ENCODE data around the gene ADGRG3. TPM values are rescaled to one million over a fixed set of nuclear protein-coding genes. Genes with fewer than 3 reads are reported as not detected.

Gene ADGRG3
- total and polyA plus RNA-seq, 2 experiments from 2014 or later: not detected

GRCh38 chr16:57679767-57680482 lies 11.8 kb downstream of the ADGRG3 start:
- H3K9me3 ChIP-seq (ENCODE audit: low read depth): no peaks in the 10 kb centered on the region
- H3K9ac ChIP-seq: no peak overlapping the region
- WGBS, 2 experiments (ENCODE audit: low coverage in 1 of 2, low lambda C conversion rate in 2 of 2, missing lambda C conversion rate in 2 of 2): 62 to 79% methylated on average over 4 to 7 of the region's 7 CpGs
- H4K20me1 ChIP-seq (ENCODE audit: insufficient read depth): no peaks in the 10 kb centered on the region
- TF ChIP-seq EZH2phosphoT487 (IDR thresholded peaks at IDR 0.05; ENCODE audit: insufficient read depth, low read depth) (no peak), EZH2 (IDR thresholded peaks at IDR 0.05; ENCODE audit: insufficient read depth, poor library complexity, severe bottlenecking) (no peak)
- H3K4me3 ChIP-seq: no peak overlapping the region
- no peaks in the 10 kb centered on the region for H3K79me2 ChIP-seq (ENCODE audit: insufficient read depth)
- no peaks in the 10 kb centered on the region for H3K36me3 ChIP-seq (ENCODE audit: low read depth)
- H3K27me3 ChIP-seq (replicated peaks; ENCODE audit: insufficient read depth): peaks cover 9% of the 10 kb centered on the region
- H3K4me2 ChIP-seq (ENCODE audit: unreplicated experiment): no peak overlapping the region
- H3K9me2 ChIP-seq (ENCODE audit: insufficient read depth): no peaks in the 10 kb centered on the region
- no peaks in the 10 kb centered on the region for H3F3A ChIP-seq (ENCODE audit: insufficient read depth)
- H2AFZ ChIP-seq: no peak overlapping the region
- H3K27ac ChIP-seq: no peak overlapping the region
- DNase-seq: no peak
- H3K4me1 ChIP-seq (ENCODE audit: insufficient read depth): no peaks in the 10 kb centered on the region
- in situ Hi-C loops (cut with MboI): no loop called here

GRCh38 chr16:57680842-57681375 lies 12.8 kb downstream of the ADGRG3 start:
- WGBS, 2 experiments (ENCODE audit: low coverage in 1 of 2, low lambda C conversion rate in 2 of 2, missing lambda C conversion rate in 2 of 2): 51 to 56% methylated on average over 5 of the region's 5 CpGs
- Histone ChIP-seq H3F3A (ENCODE audit: insufficient read depth) (no peaks in the 10 kb centered on the region), H3K27me3 (replicated peaks; ENCODE audit: insufficient read depth) (peaks cover 6% of the 10 kb centered on the region), H3K9me2 (ENCODE audit: insufficient read depth) (no peaks in the 10 kb centered on the region), H3K36me3 (ENCODE audit: low read depth) (no peaks in the 10 kb centered on the region), H3K4me2 (ENCODE audit: unreplicated experiment) (no peak overlapping the region), H3K9me3 (ENCODE audit: low read depth) (no peaks in the 10 kb centered on the region), H4K20me1 (ENCODE audit: insufficient read depth) (no peaks in the 10 kb centered on the region), H3K27ac (no peak overlapping the region), H2AFZ (no peak overlapping the region), H3K4me3 (no peak overlapping the region), H3K4me1 (ENCODE audit: insufficient read depth) (no peaks in the 10 kb centered on the region), H3K79me2 (ENCODE audit: insufficient read depth) (no peaks in the 10 kb centered on the region), H3K9ac (no peak overlapping the region)
- no peak for DNase-seq
- TF ChIP-seq EZH2phosphoT487 (IDR thresholded peaks at IDR 0.05; ENCODE audit: insufficient read depth, low read depth) (no peak), EZH2 (IDR thresholded peaks at IDR 0.05; ENCODE audit: insufficient read depth, poor library complexity, severe bottlenecking) (no peak)
- in situ Hi-C loops (cut with MboI): no loop called here

- 74 to 76% methylated on average over 13 of the region's 13 CpGs for WGBS, 2 experiments (ENCODE audit: low coverage in 1 of 2, low lambda C conversion rate in 2 of 2, missing lambda C conversion rate in 2 of 2)
- no peak for DNase-seq
Observed at GRCh38 chr16:57681950-57682728, 14.0 kb downstream of the ADGRG3 start.

GRCh38 chr16:57682809-57683635 lies 14.9 kb downstream of the ADGRG3 start:
- Histone ChIP-seq H3K36me3 (ENCODE audit: low read depth) (no peaks in the 10 kb centered on the region), H3K9ac (no peak overlapping the region), H3K4me3 (no peak overlapping the region), H3K4me1 (ENCODE audit: insufficient read depth) (no peaks in the 10 kb centered on the region), H3F3A (ENCODE audit: insufficient read depth) (no peaks in the 10 kb centered on the region), H2AFZ (no peak overlapping the region), H3K27me3 (replicated peaks; ENCODE audit: insufficient read depth) (peaks cover 6% of the 10 kb centered on the region), H3K79me2 (ENCODE audit: insufficient read depth) (no peaks in the 10 kb centered on the region), H3K4me2 (ENCODE audit: unreplicated experiment) (no peak overlapping the region), H3K9me2 (ENCODE audit: insufficient read depth) (no peaks in the 10 kb centered on the region), H4K20me1 (ENCODE audit: insufficient read depth) (no peaks in the 10 kb centered on the region), H3K27ac (no peak overlapping the region), H3K9me3 (ENCODE audit: low read depth) (no peaks in the 10 kb centered on the region)
- TF ChIP-seq EZH2 (IDR thresholded peaks at IDR 0.05; ENCODE audit: insufficient read depth, poor library complexity, severe bottlenecking): no peak
- 68 to 70% methylated on average over 11 of the region's 11 CpGs for WGBS, 2 experiments (ENCODE audit: low coverage in 1 of 2, low lambda C conversion rate in 2 of 2, missing lambda C conversion rate in 2 of 2)
- no peak for DNase-seq
- in situ Hi-C loops (cut with MboI): no loop called here

More at GRCh38 chr16:57681950-57682728, 14.0 kb downstream of the ADGRG3 start:
- Histone ChIP-seq H3F3A (ENCODE audit: insufficient read depth) (no peaks in the 10 kb centered on the region), H3K9me2 (ENCODE audit: insufficient read depth) (no peaks in the 10 kb centered on the region), H3K4me2 (ENCODE audit: unreplicated experiment) (no peak overlapping the region), H3K4me1 (ENCODE audit: insufficient read depth) (no peaks in the 10 kb centered on the region), H3K36me3 (ENCODE audit: low read depth) (no peaks in the 10 kb centered on the region), H3K9ac (no peak overlapping the region), H3K27ac (no peak overlapping the region), H2AFZ (no peak overlapping the region), H4K20me1 (ENCODE audit: insufficient read depth) (no peaks in the 10 kb centered on the region), H3K27me3 (replicated peaks; ENCODE audit: insufficient read depth) (peaks cover 6% of the 10 kb centered on the region), H3K4me3 (no peak overlapping the region), H3K9me3 (ENCODE audit: low read depth) (no peaks in the 10 kb centered on the region), H3K79me2 (ENCODE audit: insufficient read depth) (no peaks in the 10 kb centered on the region)
- in situ Hi-C loops (cut with MboI): no loop called here
- no peak for TF ChIP-seq EZH2 (IDR thresholded peaks at IDR 0.05; ENCODE audit: insufficient read depth, poor library complexity, severe bottlenecking)
- TF ChIP-seq EZH2phosphoT487 (IDR thresholded peaks at IDR 0.05; ENCODE audit: insufficient read depth, low read depth): no peak
